HG03354 (cell line): ENCODE measurements around the gene PI16.
"Not testable (repeated sequence)": the region's sequence is repeated elsewhere in the genome, so short reads cannot be mapped to it uniquely, and the experiment has no call there.

ENCODE experiments used
- ATAC-seq: cut with Tn5 transposase; IDR thresholded peaks from one replicate; pipeline ENCODE4 v1.9.1; 2021; ENCODE audit warnings: mild to moderate bottlenecking; ENCODE audit not compliant: unreplicated experiment, poor library complexity, severe bottlenecking

The PI16 gene

DNA sequence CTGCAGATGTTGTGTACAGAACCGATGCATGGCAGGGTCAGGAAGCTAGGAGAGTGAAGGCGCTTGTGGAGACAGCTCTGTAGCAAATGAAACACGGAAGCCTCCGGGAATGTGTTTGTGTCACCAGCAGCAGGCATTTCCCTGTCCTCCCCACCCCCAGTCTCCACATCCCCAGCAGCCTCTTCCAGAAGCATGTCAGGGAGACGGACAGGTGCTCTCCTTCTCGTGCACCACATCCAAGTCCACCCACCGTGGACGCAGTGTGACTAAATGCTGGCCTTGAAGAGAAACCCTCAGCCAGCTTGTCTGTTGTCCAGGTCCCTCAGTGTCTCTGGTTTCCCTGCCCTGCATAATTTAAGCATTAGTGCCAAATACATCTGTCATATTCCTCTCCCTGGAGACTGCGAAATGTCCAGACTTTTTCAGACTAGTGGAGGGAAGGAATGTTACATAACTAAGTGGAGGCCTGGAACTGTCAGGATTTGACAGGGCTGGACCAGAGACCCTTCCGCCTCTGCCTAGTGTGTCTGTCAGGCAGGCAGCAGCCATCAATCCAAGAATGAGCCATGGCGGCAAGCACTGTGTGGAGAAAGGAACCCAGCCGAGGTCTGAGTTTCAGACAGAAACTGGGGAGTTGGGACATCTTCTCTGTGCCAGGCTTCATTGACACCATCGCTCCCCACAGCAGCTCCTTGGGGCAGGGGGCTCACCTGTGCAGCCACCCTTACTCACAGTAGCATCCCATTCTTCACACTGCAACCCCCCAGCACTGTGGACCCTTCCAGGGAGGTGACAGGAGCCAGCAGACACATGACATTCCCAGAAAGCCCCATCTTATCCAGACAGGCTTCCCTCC lies 26.6 kb upstream of the PI16 start:
- no peak for ATAC-seq

DNA sequence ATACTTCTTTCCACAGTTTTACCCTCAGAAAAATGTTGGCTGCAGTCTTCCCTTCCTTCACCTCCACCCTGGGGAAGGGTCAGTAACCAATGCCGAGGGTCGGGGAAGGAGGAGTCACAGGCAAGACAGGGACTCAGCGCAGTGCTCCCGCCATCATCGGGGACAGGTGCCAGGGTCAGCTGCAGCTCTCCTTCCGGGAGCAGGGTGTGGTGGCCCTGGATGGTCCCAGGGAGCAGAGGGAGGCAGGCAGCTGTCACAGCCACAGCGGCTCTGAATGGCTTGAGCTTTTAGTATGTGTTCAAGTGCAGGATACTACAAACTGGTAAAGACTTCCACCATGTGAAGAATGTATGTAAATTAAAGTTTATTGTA lies 26.0 kb upstream of the PI16 start:
- no peak for ATAC-seq

DNA sequence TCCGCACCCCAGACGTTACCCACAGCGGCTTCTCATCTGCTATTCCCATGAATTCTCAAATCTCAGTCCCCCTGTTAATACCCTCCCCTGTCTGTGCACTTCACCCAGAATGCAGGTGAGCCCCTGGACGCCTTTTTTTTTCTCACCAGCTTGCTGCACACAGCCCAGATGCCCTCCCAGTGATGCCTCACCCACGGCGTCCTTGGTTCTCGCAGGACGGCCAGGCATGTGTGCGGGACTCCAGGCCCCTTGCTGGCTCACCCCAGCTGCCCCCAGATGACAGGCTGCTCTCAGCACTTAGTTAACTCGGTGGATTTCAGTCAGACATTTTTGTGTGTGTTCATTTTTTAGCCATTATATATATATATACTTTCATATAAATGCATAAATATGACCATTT lies 25.4 kb upstream of the PI16 start:
- ATAC-seq: no peak

DNA sequence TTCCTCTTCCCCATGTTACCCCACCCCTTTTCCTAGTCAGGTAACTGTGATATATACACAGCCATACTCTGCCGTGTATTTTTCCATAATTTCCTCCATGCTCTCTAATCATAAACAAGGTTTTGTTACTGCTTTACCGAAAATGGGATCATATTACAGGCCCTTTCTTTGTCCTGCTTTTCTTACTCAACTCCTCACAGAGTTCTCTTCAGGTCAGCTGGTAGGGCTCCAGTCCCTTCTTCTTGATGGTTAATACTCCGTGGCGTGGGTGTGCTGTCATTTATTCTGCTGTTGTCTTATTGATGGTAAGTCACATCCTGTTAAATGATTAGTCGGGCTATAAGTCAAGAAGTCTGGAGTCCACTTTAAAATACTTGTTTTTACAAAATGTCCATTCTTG lies 24.9 kb upstream of the PI16 start:
- no peak for ATAC-seq

DNA sequence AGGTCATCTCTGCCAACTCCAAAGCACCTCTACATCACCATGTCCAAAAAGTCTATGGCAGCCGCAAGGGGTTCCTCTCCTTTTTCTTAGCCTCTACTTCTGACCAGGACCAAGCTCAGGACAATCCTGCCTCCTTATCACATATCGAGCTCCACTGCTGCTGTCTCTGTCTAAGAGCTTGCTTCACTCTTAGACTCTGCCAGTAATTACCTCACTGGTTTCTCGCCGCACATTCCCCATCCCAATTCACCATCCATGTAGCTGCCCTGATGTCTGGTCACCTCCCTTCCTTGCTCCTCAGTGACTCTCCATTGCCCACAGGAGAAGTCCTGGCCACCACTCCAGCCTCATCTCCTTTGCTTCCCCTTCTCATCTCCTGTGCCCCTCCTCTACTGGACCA lies 24.1 kb upstream of the PI16 start:
- no peak for ATAC-seq

DNA sequence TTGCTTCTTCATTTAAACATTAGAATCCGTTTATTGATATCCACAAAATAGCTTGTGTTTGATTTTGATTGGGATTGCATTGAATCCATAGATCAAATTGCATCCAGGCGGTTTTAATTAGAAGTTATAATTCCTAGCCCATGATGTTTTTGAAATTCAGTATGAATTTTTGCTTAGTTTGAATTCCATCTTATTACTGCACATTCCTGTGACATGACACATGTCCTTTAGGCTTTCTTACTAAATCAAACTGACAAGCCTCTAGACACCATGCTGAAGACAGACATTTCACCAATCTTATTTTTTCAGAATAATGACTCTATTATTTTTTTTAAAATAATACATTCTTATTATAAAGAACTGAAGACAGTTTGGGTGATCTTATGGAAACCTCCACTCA lies 21.4 kb upstream of the PI16 start:
- ATAC-seq: no peak

DNA sequence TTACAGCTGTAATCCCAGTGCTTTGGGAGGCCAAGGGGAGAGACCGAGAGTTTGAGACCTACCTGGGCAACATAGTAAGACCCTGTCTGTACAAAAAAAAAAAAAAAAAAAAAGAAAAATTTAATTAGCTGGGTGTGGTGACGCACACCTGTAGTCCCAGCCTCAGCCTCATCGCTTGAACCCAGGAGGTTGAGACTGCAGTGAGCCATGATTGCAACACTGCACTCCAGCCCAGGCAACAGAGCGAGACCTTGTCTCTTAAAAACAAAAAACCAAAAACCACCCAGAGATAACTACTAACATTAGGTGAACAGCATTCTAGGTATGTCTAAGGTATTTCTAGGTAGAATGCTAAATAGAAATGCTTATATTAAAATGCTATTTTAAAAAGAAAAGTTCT lies 21.0 kb upstream of the PI16 start:
- no peak for ATAC-seq

DNA sequence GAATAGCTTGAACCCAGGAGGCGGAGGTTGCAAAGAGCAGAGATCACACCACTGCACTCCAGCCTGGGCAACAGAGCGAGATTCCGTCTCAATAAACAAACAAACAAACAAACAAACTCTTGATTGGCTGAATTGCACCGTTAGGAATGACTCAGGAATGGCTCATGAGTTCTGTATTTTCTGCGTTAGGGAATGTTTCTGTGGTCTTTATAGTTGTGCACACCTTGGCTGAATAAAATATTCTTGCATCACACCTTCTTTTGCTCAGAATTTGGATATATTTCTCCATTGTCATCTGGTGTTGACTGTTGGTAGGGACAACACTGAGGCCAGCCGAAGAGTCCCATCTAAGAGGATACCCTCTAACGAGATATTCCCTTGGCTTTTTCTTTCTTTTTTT lies 19.6 kb upstream of the PI16 start:
- no peak for ATAC-seq

DNA sequence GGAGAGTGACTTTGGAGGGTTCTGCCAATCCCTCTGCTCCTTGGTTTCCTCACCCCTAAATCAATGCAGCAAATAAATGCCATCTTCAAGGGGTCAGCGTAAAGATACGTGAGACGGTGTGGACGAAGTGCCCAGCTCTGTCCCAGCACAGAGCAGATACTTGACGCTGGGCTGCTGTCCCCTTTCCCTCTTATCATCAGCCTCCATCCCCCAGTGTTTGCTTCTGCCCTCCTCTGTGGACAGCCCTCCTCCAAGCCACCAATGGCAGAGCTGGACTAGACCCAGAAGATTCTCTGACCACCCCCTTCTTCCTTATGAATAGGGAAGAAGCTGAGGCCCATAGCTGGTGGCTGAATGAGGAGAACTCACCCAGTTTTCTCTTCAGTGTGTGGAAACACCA lies 17.7 kb upstream of the PI16 start:
- ATAC-seq: no peak

DNA sequence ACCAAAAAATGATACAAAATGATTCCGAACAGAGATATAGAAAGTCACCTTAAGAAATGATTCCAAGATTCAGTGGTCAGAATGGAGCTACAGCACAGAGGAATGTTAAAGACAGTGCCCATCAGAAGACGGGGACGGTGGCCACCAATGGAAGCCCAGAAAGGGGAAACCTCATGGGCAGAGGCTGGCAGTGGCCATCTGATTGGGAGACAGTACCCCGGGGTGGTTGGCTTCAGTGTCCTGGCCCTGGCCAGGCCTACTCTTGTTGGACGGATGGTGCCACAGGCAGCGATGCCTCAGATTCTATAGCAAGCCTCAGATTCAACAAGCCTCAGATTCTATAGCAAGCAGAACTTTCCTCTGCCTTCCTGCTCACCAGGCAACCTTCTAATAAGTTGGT lies 16.6 kb upstream of the PI16 start:
- ATAC-seq: no peak

DNA sequence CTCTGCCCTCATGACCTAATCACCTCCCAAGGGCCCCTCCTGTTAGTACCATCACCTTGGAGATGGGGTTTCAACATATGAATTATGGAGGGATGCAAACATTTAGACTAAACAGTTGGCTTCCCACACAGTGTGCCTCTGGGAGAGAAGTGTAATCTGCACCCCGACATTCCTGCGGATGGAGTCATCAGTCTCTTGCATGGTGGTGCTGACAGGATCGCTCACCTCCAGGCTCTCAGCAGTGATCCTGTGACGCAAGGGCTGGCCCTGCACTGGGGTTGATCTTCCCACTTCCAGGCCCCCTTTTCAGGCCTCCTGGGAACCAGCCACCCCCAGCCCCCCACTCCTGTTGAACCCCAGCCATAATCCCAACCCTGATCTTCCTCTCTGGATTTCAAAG lies 16.0 kb upstream of the PI16 start:
- no peak for ATAC-seq

DNA sequence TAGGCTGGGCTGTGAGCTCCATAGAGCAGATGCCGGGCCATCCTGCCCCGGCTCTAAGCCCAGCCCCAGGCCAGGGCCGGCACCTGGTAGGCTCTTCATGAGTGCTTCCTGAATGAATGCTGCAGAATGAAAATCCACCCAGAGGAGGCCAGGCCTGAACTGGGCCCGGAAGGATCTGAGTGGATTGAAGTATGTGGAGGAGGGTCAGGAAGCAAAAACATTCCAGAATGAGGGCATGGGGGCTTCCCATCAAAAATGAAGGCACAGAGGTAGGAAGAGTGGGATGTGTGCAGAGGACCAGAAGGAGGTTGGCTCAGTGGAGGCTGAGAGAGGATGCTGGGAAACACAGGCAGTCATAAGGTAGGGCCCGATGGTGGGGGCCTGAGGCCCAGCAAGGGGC lies 15.5 kb upstream of the PI16 start:
- ATAC-seq: not testable (repeated sequence)

DNA sequence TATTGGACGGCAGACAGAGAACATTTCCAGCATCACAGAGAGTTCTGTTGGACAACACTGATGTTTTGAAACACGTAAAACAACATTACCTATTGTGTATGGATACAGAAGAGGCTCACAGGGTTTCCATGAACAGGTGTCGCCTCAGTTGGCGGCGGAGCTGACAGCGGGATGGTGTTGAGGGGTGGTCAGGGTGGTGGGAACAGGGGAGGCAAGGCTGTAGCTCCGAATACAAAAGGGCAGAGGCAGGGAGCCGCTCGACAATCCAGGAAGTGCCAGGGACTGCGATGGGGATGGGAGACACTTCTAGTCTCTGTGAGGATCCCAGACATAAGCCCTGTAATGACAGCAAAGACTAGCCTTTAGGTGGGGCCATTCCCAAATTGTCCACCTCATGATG lies 14.5 kb upstream of the PI16 start:
- ATAC-seq: no peak

DNA sequence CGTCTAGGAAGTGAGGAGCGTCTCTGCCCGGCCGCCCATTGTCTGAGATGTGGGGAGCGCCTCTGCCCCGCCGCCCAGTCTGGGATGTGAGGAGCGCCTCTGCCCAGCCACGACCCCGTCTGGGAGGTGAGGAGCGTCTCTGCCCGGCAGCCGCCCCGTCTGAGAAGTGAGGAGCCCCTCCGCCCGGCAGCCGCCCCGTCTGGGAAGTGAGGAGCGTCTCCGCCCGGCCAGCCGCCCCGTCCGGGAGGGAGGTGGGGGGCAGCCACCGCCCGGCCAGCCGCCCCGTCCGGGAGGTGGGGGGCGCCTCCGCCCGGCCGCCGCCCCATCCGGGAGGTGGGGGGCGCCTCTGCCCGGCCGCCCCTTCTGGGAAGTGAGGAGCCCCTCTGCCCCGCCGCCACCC lies 13.0 kb upstream of the PI16 start:
- not testable (repeated sequence) for ATAC-seq

DNA sequence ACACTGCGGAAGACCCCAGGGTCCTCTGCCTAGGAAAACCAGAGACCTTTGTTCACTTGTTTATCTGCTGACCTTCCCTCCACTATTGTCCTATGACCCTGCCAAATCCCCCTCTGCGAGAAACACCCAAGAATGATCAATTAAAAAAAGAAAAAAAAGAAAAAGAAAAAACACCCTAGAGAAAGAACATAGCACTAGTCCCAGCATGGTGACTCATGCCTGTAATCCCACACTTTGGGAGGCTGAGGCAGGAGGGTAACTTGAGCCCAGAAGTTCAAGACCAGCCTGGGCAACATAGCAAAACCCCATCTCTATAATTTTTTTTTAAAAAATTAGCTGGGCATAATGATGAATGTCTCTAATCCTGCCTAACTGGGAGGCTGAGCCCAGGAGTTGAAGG lies 12.2 kb upstream of the PI16 start:
- not testable (repeated sequence) for ATAC-seq

DNA sequence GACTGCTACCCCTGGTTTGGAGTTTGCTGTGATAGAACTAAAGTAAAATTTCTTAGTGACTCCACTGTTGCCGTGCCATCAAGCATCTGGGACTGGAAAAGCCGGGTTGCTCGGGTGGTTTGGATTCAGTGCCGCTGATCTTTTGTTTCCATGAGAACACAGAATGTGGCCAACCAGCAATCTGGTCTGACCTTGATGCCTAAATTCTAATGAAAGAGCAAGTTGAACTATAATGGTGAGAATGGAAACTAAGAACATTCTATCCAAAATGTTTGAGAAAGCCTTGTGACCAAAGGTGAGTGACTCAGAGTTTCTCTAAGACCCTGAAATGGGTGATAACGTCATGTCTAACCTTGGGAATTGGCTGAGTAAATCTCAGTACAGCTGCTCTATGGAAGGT lies 9.9 kb upstream of the PI16 start:
- no peak for ATAC-seq

DNA sequence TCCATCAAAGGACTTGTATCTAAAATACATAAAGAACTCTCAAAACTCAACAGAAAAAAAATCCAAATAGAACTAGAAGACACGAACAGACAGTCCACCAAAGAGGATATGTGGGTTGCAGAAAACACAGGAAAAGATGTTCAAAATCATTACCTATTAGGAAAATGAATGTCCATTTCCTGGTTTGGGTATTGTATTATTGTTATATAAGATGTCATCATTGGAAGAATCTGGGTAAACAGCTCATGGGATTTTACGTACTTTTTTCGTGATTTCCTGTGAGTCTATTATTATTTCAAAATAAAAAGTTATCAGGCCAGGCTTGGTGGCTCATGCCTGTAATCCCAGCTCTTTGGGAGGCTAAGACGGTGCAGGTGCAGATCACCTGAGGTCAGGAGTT lies 9.2 kb upstream of the PI16 start:
- no peak for ATAC-seq

DNA sequence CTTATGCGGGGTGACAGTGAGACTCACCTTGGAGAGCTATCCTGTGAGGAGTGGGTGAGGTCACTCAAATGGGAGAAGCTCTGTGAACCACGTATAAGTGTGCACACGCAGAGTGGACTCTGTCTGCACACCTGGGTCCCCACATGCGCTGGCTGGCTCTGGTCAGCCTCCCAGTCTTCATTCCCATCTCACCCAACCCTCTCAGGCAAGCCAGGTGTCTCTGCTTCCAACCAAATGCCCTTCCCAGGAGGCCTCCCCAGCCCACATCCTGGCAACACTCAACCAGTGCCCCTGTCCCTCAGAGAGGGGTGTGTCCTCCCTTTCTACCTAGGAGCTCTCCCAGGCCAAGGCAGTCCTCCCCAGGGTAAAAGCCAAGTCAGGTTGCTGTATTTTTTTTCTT lies 8.0 kb upstream of the PI16 start:
- ATAC-seq: no peak

DNA sequence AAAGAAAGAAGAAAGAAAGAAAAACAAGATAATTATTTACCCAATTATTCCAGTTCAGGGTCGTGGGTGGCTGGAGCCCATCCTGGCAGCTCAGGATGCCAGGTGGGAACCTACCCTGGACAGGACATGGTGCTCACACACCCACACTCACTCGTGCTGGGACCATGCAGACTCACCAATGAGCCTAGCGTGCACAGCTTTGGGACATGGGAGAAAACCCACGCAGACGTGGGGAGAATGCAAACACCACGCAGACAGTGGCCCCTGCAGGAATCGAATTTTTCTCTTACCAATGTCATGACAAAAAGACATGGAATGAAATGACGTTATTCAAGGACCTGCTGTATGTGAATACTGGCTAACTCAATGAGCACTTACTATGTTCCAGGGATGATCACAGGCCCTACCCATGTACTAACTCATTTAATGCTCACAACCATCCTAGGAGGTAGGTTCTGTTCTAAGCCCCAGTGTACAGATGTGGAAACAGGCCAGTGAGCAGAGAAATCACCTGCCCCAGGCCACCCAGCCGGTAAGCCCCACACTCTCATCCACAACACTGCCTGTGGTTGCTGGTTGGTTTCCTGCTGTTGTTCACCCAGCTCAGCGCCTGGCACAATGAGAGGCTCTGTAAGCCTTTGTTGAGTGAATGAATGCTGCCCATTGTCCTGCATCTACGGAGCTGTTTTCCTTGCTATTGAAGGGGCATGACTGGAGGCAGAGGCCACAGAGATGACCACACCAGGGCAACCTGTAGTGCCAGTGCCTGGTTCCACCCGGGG lies 6.8 kb upstream of the PI16 start:
- no peak for ATAC-seq

DNA sequence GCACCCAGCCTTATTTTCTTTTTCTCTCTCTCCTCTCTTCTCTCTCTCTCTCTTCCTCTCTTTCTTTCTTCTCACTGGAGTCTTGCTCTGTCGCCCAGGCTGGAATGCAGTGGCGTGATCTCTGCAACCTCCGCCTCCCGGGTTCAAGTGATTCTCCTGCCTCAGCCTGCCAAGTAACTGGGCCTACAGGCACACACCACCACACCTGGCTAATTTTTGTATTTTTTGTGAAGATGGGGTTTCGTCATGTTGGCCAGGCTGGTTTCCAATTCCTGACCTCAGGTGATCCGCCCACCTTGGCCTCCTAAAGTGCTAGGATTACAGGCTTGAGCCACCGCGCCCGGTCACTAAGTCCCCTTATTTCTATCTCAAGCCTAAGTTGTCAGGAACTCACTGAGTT lies 5.5 kb upstream of the PI16 start:
- ATAC-seq: not testable (repeated sequence)

DNA sequence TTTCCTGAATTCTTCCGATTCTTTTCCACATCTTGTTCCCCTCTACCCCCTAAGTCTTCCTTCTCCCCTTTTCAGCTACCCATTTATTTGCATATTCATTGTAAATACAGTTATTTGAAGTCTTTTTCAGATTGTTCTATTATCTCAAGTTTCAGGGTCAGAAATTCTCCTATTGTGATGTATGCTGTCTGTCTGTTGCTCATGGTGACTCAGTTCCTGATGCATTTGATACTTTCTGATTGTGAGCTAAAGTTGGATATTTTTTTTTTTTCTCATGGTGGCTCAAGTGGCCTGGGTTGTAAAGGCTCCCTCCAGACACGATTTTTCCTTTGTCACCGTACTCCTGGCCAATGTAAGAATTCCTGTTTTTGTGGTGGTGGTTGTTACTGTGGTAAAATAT lies 4.9 kb upstream of the PI16 start:
- ATAC-seq: no peak

DNA sequence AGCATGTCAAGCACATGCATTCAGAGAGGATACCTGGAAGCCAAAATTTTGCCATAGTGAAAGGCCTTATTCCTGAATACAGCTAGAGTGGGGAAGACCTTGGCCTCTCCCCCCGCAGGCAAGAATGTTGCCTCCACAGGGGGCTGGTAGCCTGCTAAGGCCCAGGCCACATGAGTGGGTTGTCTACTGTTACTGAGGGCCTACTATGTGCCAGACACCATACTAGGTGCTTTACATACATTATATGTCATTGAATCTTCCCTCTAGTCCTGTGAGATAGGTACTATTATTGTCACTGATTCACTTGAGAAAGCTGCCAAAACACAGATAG lies 642 bp upstream of the PI16 start:
- no peak for ATAC-seq
